ENCODE results near the gene KIAA1191.

Gene KIAA1191

DNA sequence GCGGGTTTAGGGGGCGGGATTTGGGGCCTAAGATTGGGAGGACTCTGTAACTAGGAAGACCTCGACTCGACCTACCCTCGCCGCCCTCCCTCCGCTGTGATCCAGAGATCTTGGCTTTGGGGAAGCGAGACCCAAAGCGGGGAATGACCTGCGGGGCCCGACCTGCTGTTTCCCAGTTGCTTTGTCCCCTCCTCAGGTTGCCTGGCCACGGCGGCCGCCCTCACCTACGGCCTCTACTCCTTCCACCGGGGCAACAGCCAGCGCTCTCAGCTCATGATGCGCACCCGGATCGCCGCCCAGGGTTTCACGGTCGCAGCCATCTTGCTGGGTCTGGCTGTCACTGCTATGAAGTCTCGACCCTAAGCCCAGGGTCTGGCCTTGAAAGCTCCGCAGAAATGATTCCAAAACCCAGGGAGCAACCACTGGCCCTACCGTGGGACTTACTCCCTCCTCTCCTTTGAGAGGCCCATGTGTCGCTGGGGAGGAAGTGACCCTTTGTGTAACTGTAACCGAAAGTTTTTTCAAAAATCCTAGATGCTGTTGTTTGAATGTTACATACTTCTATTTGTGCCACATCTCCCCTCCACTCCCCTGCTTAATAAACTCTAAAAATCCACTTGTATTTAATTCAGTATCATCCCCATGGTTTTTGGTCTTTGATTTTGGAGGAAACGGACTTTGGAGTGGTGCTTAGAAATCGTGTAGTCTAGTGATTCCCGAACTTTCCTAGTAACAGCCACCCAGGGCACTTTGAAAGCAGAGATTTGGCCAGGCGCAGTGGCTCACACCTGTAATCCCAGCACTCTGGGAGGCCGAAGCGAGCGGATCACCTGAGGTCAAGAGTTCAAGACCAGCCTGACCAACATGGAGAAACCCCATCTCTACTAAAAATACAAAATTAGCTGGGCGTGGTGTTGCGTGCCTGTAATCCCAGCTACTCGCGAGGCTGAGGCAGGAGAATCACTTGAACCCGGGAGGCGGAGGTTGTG lies 27.9 kb upstream of the KIAA1191 start:
- DNase-seq (ENCODE audit: low read depth) = no peak

GRCh38 chr5:176388444-176389134 lies 27.0 kb upstream of the KIAA1191 start, which contains the start of the genes HIGD2A and NOP16:
Gene HIGD2A (plus strand): TSS chr5:176388751. CDS start chr5:176388820, 69 bp downstream.
Gene NOP16 (minus strand): TSS chr5:176388598. CDS start chr5:176388539, 59 bp downstream.
- peak; percentile 100 for DNase-seq (ENCODE audit: low read depth)

GRCh38 chr5:176388003-176388443 lies 26.5 kb upstream of the KIAA1191 start:
- no peak for DNase-seq (ENCODE audit: low read depth)

GRCh38 chr5:176387384-176387925 lies 25.9 kb upstream of the KIAA1191 start:
- DNase-seq (ENCODE audit: low read depth) = no peak

- DNase-seq (ENCODE audit: low read depth) = no peak
These were observed 24.9 kb upstream of the KIAA1191 start for GRCh38 chr5:176386491-176386890.

DNA sequence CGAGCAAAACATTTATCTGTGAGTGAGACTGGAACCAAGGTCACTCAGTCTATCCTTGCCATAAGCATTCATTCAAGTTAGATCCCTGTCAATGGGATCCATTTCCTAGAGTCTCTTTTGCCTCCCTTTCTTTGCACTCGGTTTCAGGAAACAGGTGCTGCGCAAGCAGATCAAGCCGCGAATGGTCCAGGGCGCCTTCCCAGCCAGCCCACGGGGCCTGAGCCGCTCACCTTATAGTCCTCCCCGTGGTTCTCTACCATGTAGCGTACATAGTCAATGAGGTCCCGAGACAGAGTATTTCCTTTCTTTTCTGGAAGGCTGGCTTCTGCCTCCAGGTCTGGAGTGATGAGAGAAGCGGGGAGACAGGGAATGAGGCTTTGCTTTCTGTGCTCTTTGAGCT lies 23.4 kb upstream of the KIAA1191 start:
- DNase-seq (ENCODE audit: low read depth) = no peak

DNA sequence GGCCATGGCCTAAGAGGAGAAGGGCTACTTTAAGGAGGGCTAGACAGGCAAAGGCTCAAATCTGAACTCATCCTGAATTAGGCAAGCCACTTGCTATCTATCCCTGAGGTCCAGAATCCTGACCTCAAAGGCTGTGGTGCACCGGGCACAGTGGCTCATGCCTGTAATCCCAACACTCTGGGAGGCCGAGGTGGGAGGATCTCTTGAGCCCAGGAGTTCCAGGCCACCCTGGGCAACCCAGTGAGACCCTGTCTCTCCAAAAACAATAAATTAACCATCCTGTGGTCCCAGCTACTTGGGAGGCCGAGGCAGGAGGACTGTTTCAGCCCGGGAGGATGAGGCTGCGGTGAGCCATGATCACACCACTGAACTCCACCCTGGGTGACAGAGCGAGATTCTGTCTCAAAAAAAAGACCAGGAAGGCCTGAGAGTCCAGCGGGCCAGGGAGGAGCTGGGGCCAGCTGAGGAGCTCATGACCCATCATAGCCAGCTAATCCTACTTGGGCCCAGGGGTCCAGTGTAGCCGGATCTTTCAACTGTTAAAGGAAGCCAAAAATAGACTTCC lies 22.9 kb upstream of the KIAA1191 start:
- DNase-seq (ENCODE audit: low read depth) = no peak

DNA sequence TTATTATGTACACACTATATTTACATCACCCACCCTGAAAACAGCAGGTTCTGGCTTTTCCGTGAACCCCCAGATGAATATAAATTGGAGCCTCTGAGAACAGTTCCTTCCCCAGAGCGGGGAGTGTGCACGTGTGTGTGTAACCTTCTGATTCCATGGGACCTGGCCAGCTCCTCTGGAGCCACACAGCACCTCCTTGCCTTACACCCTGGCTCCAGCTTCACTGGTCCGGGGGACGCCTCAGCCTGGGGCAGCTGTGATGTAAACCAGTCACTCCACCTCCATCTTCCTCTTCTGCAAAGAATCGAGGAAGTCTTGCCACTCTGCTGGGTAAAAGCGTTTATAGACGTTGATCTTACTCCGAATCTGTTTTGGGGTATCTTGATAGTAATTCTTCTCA lies 22.4 kb upstream of the KIAA1191 start:
- no peak for DNase-seq (ENCODE audit: low read depth)

- no peak for DNase-seq (ENCODE audit: low read depth)
These were observed 21.8 kb upstream of the KIAA1191 start for GRCh38 chr5:176383248-176383905.

- no peak for DNase-seq (ENCODE audit: low read depth)
These were observed 21.2 kb upstream of the KIAA1191 start for GRCh38 chr5:176382721-176383120.

GRCh38 chr5:176381979-176382378 lies 20.4 kb upstream of the KIAA1191 start:
- no peak for DNase-seq (ENCODE audit: low read depth)

- no peak for DNase-seq (ENCODE audit: low read depth)
These were observed 19.9 kb upstream of the KIAA1191 start for GRCh38 chr5:176381423-176381822.

DNA sequence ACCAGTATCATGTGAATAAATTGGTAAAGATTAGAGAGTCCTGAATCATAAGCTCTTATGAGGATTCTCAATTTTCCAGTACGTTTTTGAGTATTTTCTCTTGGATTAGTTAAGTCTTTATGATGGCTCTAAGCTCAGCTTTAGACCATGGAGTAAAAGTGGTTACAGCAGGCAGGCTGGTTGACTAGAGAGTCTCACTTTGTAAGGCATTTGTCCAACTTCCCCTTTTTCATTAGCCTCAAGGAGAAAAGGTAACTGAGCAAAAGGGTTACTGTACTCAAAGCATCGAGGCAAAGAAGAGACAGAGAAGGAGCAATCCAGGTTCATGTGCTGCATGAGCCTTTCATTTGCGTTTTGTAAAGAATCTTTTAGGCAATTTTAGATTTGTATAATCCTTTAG lies 18.3 kb upstream of the KIAA1191 start:
- no peak for DNase-seq (ENCODE audit: low read depth)

DNA sequence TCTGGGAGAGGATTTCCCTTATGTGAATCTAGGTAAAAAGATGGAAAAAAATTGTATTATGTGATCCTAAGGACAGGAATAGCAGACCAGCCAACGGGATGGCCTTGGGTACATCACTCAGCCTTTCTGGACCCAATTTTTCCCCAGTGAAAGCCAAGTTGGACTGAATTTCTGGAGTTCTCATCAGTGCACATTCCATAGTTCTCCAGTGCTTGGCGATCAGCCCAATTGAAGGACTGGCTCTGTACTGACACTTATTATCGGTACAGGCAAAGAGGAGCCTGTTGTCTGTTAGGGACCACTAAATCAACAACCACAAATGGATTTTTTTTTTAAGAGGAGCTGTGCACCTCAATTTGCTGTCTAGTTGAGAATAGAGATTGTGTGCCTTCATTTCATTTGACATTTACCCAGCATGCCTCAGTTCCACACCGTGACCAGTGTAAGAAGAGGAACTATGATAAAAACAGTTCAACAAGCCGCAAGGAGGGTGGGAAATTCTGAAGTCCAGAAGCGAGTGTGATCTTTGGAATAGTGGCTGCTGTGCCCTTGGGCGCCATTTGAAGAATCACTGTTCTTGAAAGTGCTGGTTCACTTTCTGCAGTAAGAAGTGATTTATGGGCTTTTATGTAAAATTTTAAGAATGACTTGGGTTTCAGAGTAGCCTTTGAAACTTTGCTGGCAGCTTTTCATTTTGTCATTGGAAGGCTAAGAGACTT lies 11.7 kb upstream of the KIAA1191 start:
- no peak for DNase-seq (ENCODE audit: low read depth)

DNA sequence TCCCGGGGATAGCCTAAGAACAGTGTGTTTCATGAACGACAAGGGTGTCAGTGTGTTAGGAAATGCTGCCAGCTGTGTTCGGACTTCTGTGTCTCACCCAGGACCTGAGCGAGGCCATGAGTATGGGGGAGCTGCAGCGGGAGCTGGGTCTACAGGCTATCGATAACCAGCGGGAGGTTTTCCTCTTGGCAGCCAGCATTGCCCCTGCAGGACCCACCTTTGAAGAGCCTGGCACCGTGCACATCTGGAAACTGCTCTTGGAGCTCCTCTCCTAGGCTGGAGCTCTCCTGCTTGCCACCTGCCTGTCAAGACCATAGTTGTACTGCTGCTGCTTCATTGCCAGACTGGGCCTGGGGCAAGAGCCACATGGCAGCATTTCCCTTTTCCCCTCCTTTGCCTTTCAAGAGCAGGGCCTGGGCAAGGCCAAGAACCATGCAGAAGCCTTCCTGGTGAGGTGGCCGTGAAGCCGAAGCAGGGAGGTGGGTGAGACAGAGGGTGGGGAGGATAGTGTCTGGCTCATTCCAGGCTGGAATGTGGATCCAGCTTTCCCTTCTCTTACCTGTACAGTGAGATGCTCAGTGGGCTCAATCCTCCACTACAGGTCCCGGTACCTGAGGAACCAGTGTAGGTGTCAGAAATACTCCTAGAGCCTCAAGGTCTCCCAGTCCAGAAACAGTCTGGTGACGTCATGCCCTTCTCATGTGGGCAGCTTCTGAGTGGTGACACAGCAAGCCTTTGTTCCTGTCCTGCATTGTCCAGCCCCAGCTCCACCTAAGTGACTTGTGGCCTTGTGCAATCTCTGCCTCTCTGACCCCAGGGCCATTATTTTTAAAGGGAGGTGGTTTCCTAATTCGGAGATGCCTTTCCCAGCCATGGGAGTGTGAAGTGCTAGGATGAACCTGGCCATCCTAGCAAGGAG lies 10.3 kb upstream of the KIAA1191 start:
- no peak for DNase-seq (ENCODE audit: low read depth)

DNA sequence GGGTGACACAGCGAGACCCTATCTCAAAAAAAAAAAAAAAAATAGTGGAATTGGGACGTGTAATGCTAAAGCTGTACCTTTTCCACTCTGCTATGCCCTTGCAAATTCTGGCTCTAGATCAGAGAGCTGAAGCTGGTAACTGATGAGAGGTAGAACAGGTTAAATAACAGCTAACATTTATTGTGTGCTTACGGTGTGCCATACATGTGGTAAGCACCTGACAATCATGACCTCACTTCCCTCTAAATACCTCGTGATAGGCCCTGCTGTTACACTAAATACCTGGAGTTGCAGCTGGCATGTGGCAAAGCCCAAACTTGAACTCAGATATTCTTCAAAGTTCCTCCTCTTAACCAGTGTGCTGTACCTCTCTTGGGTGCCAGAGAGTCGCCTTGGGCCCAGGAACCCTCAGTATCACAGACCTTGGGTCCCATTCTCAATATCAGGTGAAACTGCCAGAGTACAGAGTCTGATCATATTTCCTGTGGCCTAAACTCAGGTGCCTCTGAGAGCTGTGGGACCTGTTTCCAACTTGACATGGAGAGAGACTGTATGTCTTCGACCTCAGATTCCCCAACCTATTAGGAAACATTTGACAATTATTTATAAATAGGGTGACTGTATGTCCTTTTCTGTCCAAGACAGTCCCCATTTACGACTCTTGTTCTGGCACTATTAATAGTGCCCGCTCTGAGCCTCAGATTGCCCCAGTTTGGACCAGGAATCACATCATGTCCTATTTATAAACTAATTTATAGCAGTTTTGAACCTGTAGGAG lies 8.6 kb upstream of the KIAA1191 start:
- DNase-seq (ENCODE audit: low read depth) = no peak

DNA sequence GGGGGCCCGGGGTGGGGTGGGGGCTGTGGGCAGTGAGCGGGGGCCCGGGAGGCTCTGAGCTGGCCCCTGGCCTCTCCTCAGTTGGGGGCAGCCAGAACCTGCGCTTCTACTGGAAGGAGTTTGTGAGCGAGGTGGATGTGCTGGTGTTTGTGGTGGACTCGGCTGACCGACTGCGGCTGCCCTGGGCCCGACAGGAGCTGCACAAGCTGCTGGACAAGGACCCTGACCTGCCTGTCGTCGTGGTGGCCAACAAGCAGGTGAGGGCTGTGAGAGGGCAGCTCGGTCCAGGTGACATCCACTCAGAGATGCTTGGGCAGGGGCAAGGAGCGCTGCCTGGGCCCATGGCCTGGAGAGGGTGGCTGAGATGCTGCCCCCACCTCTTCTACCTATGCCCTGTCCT lies 7.2 kb upstream of the KIAA1191 start:
- DNase-seq (ENCODE audit: low read depth) = no peak

DNA sequence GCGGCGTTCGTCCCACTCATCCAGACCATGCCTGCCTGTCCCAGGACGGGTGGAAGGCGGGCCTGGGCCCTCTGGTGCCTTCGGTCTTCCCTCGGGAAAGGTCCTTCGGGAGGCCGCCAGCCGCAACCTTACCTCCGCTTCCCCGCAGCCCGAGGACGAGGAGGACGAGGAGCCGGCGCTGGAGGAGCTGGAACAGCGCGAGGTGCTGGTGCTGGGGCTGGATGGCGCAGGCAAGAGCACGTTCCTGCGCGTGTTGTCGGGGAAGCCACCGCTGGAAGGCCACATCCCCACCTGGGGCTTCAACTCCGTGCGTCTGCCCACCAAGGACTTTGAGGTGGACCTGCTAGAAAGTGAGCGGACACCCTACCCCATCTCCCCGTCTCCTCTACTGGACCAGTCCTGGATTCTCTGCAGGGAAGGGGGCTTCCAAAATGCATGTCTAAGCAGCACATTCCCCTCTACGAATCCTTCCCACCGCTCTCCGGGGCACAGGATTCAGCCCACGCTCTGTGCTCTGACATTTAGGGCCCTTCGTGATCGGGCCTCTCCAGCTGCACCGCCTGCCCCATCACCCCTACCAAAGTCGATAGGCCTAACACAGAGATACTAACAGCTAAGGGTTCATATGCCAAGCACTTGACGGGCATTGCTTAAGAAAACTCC lies 4.8 kb upstream of the KIAA1191 start:
- no peak for DNase-seq (ENCODE audit: low read depth)

Data from stimulated activated CD4-positive, alpha-beta T cell treated with anti-CD3 and anti-CD28 coated beads, Interleukin-2, amount 100 ng/mL, for 4 hours (primary cell).